ENCODE measurements around the gene SLC9A9. TPM values are rescaled to one million over a fixed set of nuclear protein-coding genes. Genes with fewer than 3 reads are reported as not detected.

Gene SLC9A9
- total RNA-seq, 1 experiment from 2014 or later: not detected

- no peaks in the 10 kb centered on the region for H3K36me3 ChIP-seq (ENCODE audit: control insufficient read depth, insufficient read depth, low read length)
- no peaks in the 10 kb centered on the region for H3K4me1 ChIP-seq
- H3K9me3 Mint-ChIP-seq (ENCODE audit: unreplicated experiment): no peaks in the 10 kb centered on the region
- ChIA-PET CTCF (no interaction called here), POLR2A (no interaction called here)
- no peaks in the 10 kb centered on the region for H3K4me1 Mint-ChIP-seq (ENCODE audit: low read depth, unreplicated experiment)
- no peak for TF ChIP-seq CTCF (IDR thresholded peaks at IDR 0.05; ENCODE audit: insufficient read depth in 1 of 2, low read depth in 1 of 2, low read length in 1 of 2, severe bottlenecking in 1 of 2, unreplicated experiment in 1 of 2)
- no peaks in the 10 kb centered on the region for H3K27me3 ChIP-seq (replicated peaks; ENCODE audit: control insufficient read depth, insufficient read depth, low read length)
- BruUV-seq (replicated peaks): no TSS peak
- no peak overlapping the region for H3K4me3 Mint-ChIP-seq (ENCODE audit: unreplicated experiment)
- H3K27ac Mint-ChIP-seq (ENCODE audit: unreplicated experiment): no peak overlapping the region
- H3K4me3 ChIP-seq (ENCODE audit: low read depth, low read length): no peak overlapping the region
- H3K27me3 Mint-ChIP-seq (ENCODE audit: insufficient read depth, unreplicated experiment): peaks cover 7% of the 10 kb centered on the region
- intact Hi-C loops (cut with micrococcal nuclease; ENCODE audit: unreplicated experiment): no loop called here
- no peaks in the 10 kb centered on the region for H3K36me3 Mint-ChIP-seq (ENCODE audit: insufficient read depth, unreplicated experiment)
- no peaks in the 10 kb centered on the region for H3K9me3 ChIP-seq
- no peak for DNase-seq
Observed at GRCh38 chr3:143384076-143384475, 464.2 kb downstream of the SLC9A9 start.

- BruUV-seq (replicated peaks): no TSS peak
Observed at GRCh38 chr3:143383421-143383820, 464.8 kb downstream of the SLC9A9 start.

GRCh38 chr3:143382816-143383215, 465.5 kb downstream of the SLC9A9 start:
- TF ChIP-seq CTCF (IDR thresholded peaks at IDR 0.05; ENCODE audit: insufficient read depth in 1 of 2, low read depth in 1 of 2, low read length in 1 of 2, severe bottlenecking in 1 of 2, unreplicated experiment in 1 of 2): no peak
- BruUV-seq (replicated peaks): no TSS peak
- H3K4me3 ChIP-seq (ENCODE audit: low read depth, low read length): no peak overlapping the region
- no peaks in the 10 kb centered on the region for H3K9me3 ChIP-seq
- H3K36me3 ChIP-seq (ENCODE audit: control insufficient read depth, insufficient read depth, low read length): no peaks in the 10 kb centered on the region
- DNase-seq: no peak
- ChIA-PET CTCF (no interaction called here), POLR2A (no interaction called here)
- no peaks in the 10 kb centered on the region for H3K4me1 Mint-ChIP-seq (ENCODE audit: low read depth, unreplicated experiment)
- no peaks in the 10 kb centered on the region for H3K36me3 Mint-ChIP-seq (ENCODE audit: insufficient read depth, unreplicated experiment)
- intact Hi-C loops (cut with micrococcal nuclease; ENCODE audit: unreplicated experiment): no loop called here
- H3K27me3 Mint-ChIP-seq (ENCODE audit: insufficient read depth, unreplicated experiment): peaks cover 8% of the 10 kb centered on the region
- H3K27me3 ChIP-seq (replicated peaks; ENCODE audit: control insufficient read depth, insufficient read depth, low read length): no peaks in the 10 kb centered on the region
- H3K4me1 ChIP-seq: no peaks in the 10 kb centered on the region
- H3K9me3 Mint-ChIP-seq (ENCODE audit: unreplicated experiment): no peaks in the 10 kb centered on the region
- no peak overlapping the region for H3K27ac Mint-ChIP-seq (ENCODE audit: unreplicated experiment)
- no peak overlapping the region for H3K4me3 Mint-ChIP-seq (ENCODE audit: unreplicated experiment)

More at GRCh38 chr3:143383421-143383820, 464.8 kb downstream of the SLC9A9 start:
- H3K4me1 Mint-ChIP-seq (ENCODE audit: low read depth, unreplicated experiment): no peaks in the 10 kb centered on the region
- no peak for DNase-seq
- no peak overlapping the region for H3K4me3 ChIP-seq (ENCODE audit: low read depth, low read length)
- H3K36me3 Mint-ChIP-seq (ENCODE audit: insufficient read depth, unreplicated experiment): no peaks in the 10 kb centered on the region
- H3K27ac Mint-ChIP-seq (ENCODE audit: unreplicated experiment): no peak overlapping the region
- no peak overlapping the region for H3K4me3 Mint-ChIP-seq (ENCODE audit: unreplicated experiment)
- TF ChIP-seq CTCF (IDR thresholded peaks at IDR 0.05; ENCODE audit: insufficient read depth in 1 of 2, low read depth in 1 of 2, low read length in 1 of 2, severe bottlenecking in 1 of 2, unreplicated experiment in 1 of 2): no peak
- H3K9me3 ChIP-seq: no peaks in the 10 kb centered on the region
- no peaks in the 10 kb centered on the region for H3K4me1 ChIP-seq
- peaks cover 7% of the 10 kb centered on the region for H3K27me3 Mint-ChIP-seq (ENCODE audit: insufficient read depth, unreplicated experiment)
- ChIA-PET POLR2A (no interaction called here), CTCF (no interaction called here)
- H3K36me3 ChIP-seq (ENCODE audit: control insufficient read depth, insufficient read depth, low read length): no peaks in the 10 kb centered on the region
- intact Hi-C loops (cut with micrococcal nuclease; ENCODE audit: unreplicated experiment): no loop called here
- no peaks in the 10 kb centered on the region for H3K9me3 Mint-ChIP-seq (ENCODE audit: unreplicated experiment)
- no peaks in the 10 kb centered on the region for H3K27me3 ChIP-seq (replicated peaks; ENCODE audit: control insufficient read depth, insufficient read depth, low read length)
